HG03354 (cell line): Measurements from ENCODE around the gene PSG2.
"Not testable (repeated sequence)": the region's sequence is repeated elsewhere in the genome, so short reads cannot be mapped to it uniquely, and the experiment has no call there.

Experiments used
- ATAC-seq: cut with Tn5 transposase; IDR thresholded peaks from one replicate; pipeline ENCODE4 v1.9.1; 2021; ENCODE audit warnings: mild to moderate bottlenecking; ENCODE audit not compliant: unreplicated experiment, poor library complexity, severe bottlenecking

The PSG2 gene

DNA sequence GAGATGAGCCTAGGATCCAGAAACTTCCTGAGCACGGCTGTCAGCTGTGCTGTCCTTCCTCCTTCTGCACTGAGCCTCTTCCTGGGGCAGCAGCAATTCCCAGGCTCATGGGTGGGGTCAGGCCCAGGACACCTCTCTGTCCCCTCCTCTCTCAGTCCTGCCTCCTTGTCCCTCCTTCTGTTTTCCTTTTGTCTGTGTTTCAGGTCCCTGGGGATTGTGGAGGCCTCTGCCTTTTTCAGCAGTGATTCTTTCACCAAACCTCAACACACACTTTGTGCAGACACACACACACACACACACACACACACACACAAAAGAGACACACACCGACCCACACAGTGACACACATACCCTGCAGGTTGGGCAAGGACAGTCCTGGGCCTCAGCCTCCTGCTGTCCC, at the start of gene PSG2:
TSS of gene PSG2 (minus strand) at position 101 of the 400 bp plus-strand sequence. CDS start 132 bp downstream, outside the sequence.
- ATAC-seq, result not testable (repeated sequence)

DNA sequence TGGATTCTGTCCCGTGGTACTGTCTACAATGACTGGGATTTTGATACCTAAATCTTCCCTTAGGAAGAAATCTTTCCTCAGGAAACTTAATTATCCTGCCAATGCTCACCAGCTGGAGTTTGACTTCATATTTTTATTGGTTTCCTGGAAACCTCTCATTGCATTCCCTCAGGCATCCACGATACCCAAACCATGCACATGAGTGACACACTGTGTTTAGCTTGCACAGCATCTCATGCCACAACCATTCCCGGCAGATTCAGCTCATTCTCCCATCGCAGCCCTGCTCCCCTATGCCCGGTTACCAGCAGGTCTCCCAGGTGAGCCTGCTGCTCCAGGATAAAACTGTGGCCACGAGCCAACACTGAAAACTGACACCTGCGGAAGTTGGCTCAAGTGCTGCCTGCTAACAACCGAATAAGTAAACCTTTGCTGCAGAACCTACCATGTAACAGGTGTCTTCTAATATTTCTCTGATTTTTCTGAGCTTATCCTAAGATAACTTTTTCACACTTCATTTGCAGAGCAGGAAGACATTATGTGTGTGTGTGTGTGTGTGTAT, 48.9 kb upstream of the PSG2 start:
- ATAC-seq, result not testable (repeated sequence)

DNA sequence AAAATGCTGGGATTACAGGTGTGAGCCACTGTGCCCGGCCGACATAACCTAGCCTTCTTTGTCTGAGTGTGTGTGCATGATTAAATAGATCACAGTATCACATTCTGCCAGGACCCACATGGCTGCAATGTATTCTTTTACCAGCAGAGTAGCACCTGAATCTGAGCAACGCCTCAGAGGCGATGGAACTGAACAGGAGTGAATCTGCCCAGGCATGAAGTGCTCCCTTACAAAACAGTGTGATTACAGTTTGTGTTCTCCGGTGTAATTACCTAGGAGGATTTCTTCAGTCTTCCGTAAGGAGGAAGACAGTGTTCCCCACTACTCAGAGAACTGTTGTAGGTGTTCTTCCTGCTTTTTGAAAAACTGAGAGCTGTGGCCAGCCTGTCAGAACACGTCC, 46.7 kb upstream of the PSG2 start:
- ATAC-seq, result not testable (repeated sequence)

DNA sequence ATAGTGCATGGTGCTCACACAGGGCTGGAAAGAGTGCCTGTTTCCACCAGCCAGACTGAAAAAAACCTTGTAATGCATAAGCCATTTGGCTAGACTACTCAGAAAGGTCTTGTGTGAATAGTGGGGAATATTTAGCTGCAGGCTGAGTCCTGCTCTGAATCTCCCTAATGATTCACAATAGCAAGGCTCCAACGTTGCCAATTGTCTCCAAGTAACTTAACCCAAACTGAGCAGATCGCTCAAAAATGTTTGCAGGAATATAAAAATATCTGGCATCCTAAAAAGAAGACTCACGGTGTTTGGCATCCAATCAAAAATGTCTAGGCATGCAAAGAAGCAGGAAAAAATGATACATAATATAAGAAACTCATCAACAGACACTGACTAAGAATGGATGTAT, 44.8 kb upstream of the PSG2 start:
- not testable (repeated sequence) for ATAC-seq

DNA sequence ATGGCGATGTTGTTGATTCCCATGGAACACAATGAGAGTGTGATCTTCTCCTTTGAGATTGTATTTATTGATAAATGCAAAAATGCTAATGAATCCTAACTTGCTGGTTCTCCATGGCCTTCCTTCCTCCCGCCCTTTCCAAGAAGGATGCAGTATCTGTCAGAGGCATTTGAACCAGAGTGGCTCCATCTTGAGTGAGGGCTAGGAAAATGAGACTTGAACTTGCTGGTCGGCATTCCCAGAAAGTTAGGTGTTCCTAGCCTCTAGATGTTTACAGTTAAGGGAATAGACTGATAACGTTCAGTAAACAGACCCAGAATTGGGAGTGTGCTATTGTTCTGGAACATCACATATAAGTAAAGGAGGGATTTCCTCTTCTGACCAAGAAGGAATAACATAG, 44.2 kb upstream of the PSG2 start:
- no peak for ATAC-seq

DNA sequence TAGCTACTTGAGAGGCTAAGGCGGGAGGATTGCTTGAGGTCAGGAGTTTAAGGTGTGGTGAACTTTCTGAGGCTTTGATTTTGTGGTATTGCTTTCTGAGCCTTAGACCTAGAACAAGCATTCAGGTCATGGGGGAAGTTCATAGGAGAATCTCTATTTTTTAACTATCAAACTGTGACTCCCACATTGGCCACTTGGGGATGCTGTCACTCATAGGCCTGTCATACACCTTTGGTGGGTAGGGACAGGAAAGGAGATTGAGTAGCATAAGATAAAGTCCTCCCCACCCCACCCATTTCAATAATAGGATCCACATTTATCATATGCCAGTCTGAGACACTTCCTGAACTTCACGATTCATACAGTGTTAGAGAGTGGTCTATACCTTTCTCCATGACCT, 41.9 kb upstream of the PSG2 start:
- ATAC-seq, result no peak

DNA sequence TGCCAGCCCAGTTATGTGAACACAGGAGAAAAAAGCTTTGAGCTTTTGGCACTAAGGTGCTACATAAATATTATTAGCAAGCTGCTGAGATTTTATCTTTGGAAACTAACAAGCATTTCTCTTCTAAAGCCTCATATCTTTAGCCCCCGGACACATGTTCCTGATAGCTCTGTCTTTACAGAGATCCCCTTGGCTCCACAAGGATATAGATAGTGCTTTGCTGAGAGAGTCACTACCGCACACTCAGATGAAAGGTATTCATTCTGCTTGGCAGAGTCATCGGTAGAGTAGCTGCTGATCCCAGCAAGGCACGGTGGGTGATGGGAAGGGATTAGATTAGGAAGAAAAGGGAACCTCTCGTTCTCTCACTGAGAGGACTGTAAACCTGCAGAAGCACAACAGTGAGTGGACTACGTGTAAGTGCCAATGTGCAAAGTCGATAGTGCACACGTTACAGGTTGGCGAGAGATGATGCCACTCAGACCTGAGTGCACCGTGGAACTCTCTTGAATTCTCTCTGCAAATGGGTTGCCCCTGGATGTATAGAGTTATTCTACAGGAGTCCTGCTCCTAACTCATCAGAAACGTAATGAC, 38.0 kb upstream of the PSG2 start:
- ATAC-seq, result not testable (repeated sequence)

DNA sequence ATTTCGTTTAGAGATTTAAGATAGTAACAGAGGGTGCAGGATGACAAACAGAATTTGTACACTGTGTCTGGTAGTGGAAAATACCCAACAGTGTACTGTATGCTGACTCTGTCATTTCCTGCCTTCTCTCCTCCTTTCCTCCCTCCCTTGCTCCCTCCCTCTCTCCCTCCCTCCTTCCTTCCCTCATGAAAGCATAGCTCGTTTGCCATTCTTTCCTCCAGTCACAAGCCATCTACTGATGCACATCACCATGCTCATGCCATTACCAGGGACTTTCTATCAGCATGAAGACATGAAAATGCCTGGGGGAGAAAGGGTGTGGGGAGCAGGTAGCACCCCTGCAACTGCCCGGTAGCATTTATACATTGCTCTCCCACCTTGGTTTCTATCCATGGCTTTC, 37.0 kb upstream of the PSG2 start:
- not testable (repeated sequence) for ATAC-seq

DNA sequence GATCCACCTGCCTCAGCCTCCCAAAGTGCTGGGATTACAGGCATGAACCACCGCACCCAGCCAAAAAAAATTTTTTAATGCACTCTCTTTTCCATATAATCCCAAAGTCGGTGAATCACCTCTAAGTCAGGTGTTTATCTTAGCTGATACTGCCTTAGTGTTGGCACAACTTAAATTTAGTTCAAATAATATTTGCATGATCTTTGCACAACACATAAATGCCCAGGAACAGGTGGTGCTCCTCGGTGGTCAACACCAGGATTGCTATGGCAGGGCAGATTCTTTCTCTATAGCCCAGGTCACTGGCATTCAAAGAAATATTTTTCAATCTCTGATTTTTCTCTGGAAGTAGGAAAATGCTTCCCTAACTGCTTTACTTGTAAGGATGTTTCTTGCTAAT, 33.9 kb upstream of the PSG2 start:
- ATAC-seq, result not testable (repeated sequence)

DNA sequence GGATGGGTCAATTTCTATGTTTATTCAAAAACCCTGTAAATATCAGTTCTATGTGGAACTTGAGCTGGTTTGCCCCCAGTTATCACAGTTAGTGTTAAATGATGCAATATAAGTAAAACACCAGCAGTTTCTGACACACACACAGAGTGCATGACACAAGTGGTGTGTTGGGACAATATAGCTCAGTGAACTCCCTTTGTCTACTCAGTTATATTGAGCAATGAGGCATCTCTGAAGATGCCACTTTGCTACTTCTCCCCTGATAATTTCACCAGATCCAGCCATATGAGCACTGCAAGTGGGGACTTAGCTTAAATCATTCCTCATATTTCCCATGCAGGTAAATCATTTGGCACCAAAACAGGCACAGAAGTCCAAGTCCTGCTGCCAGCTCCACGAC, 33.0 kb upstream of the PSG2 start:
- not testable (repeated sequence) for ATAC-seq

DNA sequence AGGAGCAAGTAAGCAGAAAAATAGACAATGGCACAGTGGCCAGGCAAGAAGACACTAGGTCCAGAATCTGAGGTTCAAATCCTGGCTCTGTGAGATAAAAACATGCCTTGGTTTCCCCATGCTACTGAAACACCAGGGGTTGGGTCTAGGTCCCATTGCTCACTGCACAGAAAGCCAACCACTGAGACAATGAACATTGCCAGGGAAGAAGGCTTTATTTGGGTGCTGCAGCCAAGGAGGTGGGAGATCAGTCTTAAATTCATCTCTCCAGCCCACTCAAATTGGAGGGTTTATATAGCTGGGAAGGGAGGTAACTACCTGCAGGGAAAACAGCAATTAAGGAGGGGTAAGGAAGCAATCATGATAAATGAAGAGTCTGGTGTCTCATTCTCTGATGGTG, 32.6 kb upstream of the PSG2 start:
- ATAC-seq, result not testable (repeated sequence)

DNA sequence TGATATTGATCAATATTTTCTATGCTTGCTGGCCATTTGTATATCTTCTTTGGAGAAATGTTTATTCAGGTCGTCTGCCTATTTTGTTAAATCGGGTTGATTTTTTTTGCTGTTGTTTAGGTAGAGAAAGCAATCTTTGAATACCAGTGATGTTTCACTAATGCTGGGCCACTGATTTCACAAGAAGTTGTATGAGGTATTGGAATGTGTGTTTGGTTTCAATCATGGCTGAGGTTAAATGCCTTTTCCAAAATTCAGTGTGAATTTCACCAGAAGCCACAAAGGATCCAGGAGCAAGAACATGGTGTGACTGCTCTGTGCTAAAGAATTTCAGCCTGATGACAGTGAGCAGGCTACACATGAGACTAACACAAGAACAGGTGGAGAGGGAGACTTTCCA, 32.1 kb upstream of the PSG2 start:
- ATAC-seq, result not testable (repeated sequence)

DNA sequence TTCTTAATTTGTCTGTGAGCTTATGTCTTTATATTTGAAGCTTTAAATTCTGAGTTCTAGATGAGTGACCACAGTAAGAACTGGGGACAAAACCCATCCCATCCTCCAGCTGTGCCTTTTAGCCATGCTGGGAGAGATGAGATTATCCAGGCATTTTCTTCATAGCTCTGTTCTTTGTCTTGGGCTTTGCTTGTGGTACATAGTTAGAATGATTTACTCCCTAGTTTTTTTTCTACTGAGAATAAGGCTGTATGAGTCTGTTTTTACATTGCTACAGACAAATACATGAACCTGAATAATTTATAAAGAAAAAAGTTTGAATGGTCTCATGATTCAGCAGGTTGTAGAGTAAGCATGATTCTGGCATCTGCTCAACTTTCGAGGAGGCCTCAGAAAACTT, 24.9 kb upstream of the PSG2 start:
- not testable (repeated sequence) for ATAC-seq

DNA sequence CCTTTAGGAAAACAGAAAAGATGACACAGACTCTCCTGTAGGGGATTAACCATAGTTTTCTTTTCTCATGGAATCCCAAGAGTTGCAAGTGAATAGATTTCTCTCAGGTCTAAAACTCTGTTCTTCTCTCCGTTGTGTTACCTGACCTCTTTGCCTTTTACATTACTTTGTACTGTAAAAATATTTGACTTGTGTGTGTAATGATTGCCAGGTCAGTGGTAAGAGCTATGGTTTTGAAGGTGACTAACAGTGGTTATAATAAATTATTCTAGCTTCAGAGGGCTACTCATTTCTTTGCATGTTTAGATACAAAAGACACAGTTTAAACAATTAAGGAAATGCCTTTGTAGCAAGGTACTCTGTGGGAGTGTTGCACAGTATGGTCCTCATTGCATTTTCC, 23.0 kb upstream of the PSG2 start:
- ATAC-seq, result no peak

DNA sequence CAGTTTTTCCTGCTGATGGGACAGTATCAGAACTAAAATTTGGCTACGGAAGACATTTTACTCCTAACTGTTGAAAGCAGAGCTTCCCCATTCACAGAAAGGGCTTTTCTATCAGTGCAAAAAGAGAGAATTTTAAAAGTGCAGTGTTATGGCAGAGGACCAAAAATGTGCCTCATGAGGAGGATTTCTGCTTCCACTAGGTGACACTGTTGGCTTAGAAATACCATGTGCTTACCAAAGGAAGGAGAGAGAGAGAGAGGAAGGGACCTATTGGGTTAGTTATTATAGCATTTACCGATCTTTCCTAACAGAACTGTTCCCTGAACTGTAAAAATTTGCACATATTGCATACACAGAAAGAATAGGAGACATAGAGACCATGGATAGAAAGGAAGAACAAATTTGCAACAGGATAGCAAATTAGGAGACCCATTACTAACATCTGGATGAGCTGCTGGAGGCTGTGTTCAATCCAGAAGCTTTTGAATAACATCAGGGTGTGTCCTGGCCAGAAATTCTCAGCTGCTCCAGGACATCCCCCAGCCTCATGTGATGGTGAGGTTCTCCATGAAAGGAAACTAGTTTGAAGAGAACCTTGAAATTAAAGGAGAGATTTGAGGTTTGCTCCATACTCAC, 21.8 kb upstream of the PSG2 start:
- ATAC-seq, result not testable (repeated sequence)

DNA sequence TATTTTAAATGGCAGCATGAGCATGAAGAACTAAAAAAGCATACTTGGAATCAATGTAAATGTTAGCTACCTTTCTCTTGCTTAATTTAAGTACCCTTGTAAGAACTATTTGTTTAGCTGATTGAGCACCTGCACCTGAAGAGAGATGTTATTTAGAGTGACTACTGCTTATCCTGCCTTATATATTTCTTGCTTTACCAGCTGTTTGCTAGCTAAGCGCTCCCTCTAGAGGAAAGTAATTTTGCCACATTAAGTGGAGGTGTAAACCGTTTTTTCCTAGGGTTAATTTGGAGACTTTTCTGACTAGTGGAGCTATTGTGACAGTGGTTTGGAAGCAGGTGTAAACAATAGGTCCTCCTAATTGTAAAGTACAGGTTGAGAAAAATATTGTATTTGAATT, 19.4 kb upstream of the PSG2 start:
- no peak for ATAC-seq

DNA sequence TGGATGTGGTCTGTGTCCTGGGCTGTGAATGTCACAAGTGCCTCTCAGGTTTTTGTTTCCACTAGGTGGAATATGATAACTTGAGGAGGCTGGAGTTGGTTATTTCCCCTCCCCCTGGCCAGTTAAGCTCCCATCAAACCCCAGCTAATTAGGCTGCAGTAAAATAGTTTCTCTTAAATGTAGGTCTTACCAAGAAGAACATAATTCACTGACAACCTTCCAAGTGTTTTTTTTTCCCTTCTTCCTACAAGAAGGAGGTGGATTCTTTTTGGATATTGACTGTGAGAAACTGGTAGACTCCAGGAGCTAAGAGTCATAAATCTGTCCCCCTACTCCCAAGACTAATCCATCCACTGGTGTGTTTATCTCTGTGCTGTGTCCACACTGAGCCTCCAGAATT, 15.9 kb upstream of the PSG2 start:
- ATAC-seq, result not testable (repeated sequence)

DNA sequence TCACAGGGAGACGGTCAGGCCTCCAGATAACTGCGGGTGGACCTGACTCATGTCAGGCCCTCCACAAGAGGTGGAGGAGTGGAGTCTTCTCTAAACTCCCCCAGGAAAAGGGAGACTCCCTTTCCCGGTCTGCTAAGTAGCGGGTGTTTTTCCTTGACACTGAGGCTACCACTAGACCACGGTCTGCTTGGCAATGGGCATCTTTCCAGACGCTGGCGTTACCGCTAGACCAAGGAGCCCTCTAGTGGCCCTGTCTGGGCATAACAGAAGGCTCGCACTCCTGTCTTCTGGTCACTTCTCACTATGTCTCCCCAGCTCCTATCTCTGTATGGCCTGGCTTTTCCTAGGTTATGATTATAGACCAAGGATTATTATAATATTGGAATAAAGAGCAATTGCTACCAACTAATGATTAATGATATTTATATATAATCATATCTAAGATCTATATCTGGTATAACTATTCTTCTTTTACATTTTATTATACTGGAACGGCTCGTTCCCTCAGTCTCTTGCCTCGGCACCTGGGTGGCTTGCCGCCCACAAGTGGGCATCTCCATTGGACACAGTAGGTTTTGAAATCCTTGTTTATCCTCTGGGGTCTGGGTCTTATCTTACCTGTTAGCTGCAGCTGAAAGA, 5.3 kb upstream of the PSG2 start:
- not testable (repeated sequence) for ATAC-seq

DNA sequence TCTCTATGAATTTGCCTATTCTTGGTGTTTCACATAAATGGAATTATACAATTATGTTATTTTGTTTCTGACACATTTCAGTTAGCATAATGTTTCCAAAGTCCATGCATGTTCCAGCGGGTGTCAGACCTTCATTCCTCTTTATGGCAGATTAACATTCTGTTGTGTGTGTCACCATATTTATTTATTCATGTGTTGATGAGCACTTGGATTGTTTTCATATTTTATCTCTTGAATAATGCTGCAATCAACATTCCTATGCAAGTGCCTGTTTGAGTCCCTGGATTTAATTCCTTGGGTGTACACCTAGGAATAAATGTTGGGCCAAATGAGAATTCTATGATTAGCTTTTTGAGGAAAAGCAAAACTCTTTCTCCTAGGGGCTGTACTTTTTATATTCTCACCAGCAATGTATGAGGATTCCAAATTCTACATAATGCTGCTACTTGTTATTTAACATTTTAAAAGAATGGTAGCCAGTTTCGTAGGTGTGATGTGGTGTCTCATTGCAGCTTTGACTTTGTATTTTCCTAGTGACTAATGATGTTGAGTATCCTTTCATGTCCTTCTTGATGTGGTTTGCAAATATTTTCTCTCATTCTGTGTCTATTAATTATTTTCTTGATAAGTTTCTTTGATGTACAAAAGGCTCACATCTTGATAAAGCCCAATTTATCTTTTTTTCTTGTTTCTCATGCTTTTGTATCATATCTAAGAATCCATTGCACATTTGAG, 3.5 kb upstream of the PSG2 start:
- not testable (repeated sequence) for ATAC-seq

DNA sequence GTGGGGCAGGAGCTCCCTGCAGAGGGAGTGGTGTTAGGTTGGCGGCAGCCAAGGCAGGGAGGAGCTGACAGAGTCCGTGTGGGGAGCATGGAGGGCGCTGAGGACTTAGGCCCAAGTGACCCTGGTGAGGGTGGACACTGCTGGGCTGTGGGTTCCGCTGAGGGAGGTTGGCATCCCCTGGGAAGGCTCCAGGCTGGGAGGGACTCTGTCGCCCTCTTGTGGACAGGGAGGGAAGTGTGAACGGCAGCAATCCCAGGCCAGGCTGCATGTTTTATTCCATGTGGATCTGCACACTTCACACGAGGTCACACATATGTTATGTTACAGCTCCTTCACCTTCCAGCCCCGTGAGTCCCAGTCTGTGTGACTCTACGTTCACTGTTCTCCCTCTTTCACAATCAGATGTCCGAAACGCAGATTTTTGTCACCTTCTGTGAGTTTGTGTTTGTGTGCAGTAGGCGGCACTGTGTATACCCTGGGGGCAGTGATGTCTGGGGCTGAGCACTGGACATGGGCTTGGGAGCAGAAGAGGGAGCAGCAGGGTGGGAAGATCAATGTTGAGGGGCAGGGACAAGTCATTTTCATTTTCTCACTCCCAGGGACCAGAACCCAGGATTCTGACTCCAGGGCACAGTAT, 1.8 kb upstream of the PSG2 start:
- ATAC-seq, result not testable (repeated sequence)
